ENCODE data around the gene SELENOT.
"Not testable (repeated sequence)": the region's sequence is repeated elsewhere in the genome, so short reads cannot be mapped to it uniquely, and the experiment has no call there.

Gene SELENOT

DNA sequence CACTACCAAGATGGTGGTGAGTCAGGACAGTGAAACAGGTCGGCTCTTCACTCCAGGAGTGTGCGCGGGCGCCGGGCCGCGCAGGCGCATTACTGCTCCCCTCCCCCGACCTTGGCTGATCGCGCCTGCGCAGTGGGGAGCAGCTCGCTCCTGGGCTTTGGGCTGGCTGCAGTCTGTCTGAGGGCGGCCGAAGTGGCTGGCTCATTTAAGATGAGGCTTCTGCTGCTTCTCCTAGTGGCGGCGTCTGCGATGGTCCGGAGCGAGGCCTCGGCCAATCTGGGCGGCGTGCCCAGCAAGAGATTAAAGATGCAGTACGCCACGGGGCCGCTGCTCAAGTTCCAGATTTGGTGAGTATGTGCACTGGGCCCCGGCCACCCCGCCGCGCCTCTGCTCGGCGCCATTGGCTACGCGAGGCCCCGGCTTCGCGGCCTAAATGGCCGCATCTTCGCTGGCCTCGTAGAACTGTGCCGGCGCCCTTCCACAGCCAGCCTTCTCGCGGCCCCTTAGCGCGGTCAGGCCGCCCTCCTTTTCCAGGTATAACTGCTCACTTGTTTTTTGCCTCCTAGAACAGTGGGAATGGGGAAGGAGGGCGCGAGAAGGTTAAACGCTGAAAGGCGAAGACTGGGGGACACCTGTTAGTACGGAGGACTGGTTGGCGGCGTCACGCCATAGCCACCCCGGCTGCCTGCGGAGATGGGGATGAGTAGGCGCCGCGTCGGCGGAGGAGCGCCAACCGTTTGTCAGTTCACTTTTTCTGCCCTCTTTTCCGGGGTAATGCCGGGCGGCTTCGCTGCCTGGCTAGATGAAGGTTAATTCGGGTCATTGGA, at the start of gene SELENOT:
TSS of gene SELENOT (plus strand) at position 169 of the 827 bp plus-strand sequence. CDS start at position 211, 42 bp downstream.
- DNase-seq (ENCODE audit: low read depth): peak; percentile 88

DNA sequence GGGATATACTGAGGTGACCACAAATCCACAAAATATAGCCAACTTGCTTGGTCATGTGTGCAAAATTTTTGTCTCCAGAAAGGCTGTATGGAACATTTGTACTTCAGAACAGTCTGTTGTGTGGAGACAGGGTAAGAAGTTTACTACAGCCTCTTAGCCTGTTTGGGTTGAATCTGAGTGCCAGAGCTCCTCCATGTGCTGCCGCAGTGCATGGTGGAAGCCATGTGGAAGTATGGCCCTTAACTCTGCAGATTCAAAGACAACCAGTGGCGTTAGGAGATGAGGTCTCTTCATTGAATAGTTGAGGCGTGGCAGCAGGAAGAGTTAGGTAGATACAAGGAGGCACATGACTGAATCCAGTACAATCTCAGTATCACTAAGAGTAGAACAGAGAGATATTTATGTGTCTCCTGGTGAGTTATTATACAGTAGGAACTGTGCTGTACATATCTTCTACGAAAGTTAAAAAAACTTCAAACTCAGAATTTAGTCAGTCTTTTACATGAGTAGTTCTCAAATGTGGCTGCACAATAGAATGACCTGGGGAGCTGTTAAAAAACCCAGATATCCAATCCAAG, 47.2 kb upstream of the SELENOT start:
- no peak for DNase-seq (ENCODE audit: low read depth)
- H3K4me3 ChIP-seq (ENCODE audit: low read depth, low read length): no peak overlapping the region

More for the DNA sequence above, at the start of gene SELENOT:
- peak within 1 kb of the TSS; percentile 66 for H3K4me3 ChIP-seq (ENCODE audit: low read depth, low read length)

DNA sequence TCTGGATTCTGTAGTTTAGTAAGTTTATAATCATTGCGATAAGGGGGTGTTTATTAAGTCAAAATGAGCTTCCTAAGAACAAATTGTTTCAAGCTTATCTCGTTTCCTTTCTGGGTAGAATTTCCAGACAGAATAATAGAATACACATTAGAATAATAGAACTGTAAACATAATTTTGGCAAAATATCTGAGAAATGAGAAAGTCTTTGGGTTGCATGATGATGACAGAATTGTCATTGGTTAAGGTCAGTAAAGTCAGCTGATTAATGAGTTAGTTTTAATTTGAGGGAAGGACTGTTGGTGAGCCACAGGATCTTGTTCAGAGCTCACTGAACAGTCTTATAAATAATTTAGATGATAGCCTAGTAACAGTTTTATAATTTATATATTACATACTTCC, 46.3 kb upstream of the SELENOT start:
- no peak for DNase-seq (ENCODE audit: low read depth)
- no peak overlapping the region for H3K4me3 ChIP-seq (ENCODE audit: low read depth, low read length)

- DNase-seq (ENCODE audit: low read depth): no peak
Measured at GRCh38 chr3:150557725-150558124, 45.4 kb upstream of the SELENOT start.

DNA sequence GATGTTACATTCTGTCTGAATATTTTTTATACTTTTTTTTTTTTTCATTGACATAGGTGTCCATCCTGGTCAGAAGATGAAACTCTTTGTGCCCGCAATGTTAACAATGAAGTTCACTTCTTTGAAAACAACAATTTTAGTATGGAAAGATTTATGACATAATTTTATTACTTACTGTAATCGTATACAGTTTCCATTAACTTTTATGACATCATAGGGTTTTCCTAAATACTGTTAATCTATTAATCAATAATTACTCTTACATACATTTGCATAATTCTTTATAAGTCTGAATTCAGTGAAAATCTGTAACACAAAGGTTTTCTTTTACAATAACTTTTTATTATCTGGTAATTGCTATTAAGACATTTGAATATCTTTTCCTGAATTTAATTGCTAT, 38.9 kb upstream of the SELENOT start:
- no peak for DNase-seq (ENCODE audit: low read depth)

More at GRCh38 chr3:150557725-150558124, 45.4 kb upstream of the SELENOT start:
- no peak overlapping the region for H3K4me3 ChIP-seq (ENCODE audit: low read depth, low read length)

DNA sequence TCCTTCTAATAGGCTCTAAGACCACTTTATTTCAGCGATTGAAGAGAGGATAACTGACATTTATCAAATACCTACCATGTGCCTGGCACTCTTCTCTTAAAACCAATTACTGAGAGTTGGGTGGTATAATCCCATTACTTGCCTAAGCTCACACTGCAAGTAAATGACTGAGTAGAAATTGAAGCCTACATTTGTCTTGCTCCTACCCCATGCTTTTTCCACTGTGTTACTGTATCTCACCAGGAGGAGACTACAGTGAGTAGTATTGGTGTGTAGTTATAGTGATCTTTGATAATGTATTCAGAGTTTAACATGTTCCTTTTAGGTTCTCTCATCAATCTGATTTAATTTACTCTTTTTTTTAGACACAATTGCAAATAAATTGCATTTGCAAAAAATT, 35.8 kb upstream of the SELENOT start:
- no peak for DNase-seq (ENCODE audit: low read depth)
- H3K4me3 ChIP-seq (ENCODE audit: low read depth, low read length): no peak overlapping the region

More for the DNA sequence above, 38.9 kb upstream of the SELENOT start:
- no peak overlapping the region for H3K4me3 ChIP-seq (ENCODE audit: low read depth, low read length)

DNA sequence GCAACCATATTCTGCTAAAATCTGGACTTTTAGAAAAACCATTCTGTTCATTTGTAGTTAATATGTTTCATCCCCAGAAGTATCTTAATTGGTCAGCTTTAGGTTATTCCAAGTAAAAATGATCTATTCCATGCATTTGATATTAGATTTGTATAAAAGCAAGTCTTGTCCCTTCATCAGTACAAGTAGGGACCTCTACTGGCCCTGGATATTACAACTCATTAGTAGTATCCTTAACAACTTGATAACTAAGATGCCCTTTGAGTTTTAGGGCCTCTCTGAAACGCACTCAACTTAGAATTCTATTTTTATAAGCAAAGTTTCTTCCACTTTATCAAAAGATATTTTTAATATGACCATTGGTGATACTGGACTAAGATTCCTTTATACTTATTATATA, 25.3 kb upstream of the SELENOT start:
- H3K4me3 ChIP-seq (ENCODE audit: low read depth, low read length): no peak overlapping the region
- no peak for DNase-seq (ENCODE audit: low read depth)

DNA sequence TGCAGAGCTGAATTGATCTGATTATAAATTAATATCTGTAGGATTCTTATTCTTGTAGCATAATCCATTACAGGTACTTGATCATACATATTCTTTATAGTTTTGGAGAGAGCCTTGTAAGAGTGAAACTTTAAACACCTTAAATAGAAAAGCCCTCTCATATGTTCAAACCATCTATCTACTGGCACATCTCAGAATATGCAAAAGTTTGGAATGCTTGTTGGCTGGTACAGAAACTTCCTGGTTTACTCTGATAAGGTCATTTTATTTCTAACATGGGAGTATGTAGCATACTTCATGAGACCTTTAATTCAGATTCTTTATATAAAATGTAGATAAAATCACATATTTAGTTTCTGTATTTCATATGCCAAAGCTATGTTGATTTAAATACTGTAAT, 21.9 kb upstream of the SELENOT start:
- H3K4me3 ChIP-seq (ENCODE audit: low read depth, low read length): no peak overlapping the region
- DNase-seq (ENCODE audit: low read depth): no peak

DNA sequence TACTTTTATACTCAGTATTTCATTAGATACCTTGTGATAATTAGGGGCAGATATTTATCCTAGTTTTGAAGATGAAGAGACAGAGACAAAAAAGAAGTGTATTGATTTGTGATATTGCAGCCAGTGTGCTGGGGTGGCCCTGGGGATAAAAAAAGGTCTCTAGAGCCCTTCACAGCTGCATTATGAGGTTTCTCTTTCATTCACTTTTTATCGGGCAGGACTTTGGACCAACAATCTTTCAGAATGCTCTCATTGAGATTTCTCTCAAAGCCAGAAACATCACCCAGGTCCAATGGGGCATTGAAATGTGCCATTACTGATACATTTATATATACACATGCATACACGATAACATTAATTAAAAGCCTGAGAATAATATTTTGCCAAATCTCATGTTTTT, 20.5 kb upstream of the SELENOT start:
- no peak for DNase-seq (ENCODE audit: low read depth)
- no peak overlapping the region for H3K4me3 ChIP-seq (ENCODE audit: low read depth, low read length)

- no peak overlapping the region for H3K4me3 ChIP-seq (ENCODE audit: low read depth, low read length)
- DNase-seq (ENCODE audit: low read depth): no peak
Measured at GRCh38 chr3:150583028-150583427, 20.1 kb upstream of the SELENOT start.

DNA sequence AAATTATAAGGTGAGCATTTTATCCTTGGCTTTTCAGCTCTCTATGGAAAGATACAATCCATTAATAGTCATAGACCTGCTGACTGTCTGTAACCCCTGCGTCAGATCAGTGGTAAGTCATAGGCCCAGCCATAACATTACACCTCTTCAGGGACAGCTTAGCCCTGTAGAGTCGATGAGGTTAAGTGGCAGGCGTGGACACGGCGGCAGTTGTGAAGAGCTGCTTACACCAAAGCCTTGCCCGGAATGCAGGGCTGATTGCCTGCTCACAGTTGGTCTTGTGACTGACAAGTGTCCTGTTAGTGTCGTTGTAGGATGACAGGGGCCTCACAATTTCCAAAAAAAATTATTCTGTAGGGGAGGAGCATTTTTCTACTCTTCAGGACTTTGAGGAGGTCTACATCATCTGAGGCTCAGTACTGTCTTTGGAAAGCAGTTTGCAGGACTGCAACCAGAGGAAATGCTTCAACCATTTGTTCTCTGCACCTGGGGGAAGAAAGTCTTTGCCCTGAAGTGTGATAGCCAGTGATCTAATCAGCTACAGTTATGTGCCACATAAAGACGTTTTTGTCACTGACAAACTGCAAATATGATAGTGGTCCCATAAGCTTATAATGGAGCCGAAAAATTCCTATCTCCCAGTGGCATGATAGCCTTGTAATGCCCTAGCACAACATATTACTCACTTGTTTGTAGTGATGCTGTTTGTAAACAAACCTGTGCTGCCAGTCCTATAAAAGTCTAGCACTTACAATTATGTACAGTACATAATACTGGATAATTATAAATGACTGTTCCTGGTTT, 14.9 kb upstream of the SELENOT start:
- H3K4me3 ChIP-seq (ENCODE audit: low read depth, low read length): no peak overlapping the region
- no peak for DNase-seq (ENCODE audit: low read depth)

DNA sequence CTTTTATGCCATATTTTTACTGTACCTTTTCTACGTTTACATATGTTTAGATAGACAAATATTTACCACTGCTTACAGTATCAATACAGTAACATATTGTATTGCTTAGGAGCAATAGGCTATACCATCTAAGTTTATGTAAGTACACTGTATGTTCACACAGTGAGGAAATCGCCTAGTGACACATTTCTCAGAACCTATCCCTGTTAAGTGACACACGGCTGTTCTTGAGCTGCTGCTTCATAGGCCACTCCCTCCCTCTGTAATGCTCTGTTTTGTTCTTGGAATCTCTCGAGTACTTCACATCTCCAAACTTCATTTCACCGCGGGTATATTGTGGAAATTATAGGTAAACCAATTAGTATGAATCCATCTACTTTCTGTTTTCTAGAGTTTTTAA, 13.4 kb upstream of the SELENOT start:
- DNase-seq (ENCODE audit: low read depth): no peak
- H3K4me3 ChIP-seq (ENCODE audit: low read depth, low read length): no peak overlapping the region

- no peak for DNase-seq (ENCODE audit: low read depth)
- no peak overlapping the region for H3K4me3 ChIP-seq (ENCODE audit: low read depth, low read length)
Measured at GRCh38 chr3:150594150-150594549, 9.0 kb upstream of the SELENOT start.

DNA sequence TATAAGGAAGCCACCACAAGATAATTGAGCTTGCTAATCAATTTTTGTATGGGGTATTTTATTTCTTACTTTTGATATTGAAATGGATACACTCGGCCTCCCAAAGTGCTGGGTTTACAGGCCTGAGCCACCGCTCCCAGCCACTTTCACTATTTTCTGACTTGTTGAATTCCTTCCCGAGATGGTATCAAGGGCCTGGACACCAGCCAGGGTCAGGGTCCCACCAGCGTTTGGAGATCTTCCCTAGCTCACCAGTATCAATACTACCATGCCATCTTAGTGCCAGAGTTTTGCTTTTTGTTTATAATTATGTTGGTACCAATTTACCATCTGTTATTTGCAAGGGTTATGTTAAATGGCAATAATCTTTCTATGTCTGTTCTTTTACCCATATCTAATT, 5.5 kb upstream of the SELENOT start:
- H3K4me3 ChIP-seq (ENCODE audit: low read depth, low read length): no peak overlapping the region
- DNase-seq (ENCODE audit: low read depth): no peak

DNA sequence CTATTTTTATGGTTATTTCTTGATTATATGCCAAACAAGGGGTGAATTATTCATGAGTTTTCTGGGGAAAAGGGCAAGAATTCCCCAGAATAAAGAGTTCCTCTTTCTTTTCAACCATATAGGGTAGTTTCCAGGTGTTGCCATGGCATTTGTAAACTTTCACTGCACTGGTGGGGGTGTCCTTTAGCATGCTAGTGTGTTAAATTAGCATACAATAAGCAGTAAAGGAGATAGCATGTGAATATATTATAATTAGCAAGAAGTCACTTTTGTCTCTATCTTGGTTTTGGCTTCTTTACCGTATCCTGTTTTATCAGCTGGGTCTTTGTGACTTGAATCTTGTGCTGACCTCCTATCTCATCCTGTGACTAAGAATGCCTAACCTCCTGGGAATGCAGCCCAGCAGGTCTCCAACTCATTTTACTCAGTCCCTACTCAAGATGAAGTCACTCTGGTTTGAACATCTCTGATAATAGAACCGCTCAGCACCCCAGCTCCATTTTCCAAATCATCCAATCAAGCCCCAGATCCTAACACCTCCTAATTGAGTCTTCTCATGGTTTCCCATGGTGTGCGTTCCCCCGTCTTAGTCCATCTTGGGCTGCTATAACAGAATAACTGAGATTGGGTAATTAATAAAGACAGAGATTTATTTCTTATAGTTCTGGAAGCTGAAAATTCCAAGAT, 3.4 kb upstream of the SELENOT start:
- DNase-seq (ENCODE audit: low read depth): no peak
- no peak overlapping the region for H3K4me3 ChIP-seq (ENCODE audit: low read depth, low read length)

- not testable (repeated sequence) for DNase-seq (ENCODE audit: low read depth); H3K4me3 ChIP-seq (ENCODE audit: low read depth, low read length)
Measured at GRCh38 chr3:150600647-150601530, 2.2 kb upstream of the SELENOT start.

GRCh38 chr3:150602426-150603152, 532 bp upstream of the SELENOT start:
- H3K4me3 ChIP-seq (ENCODE audit: low read depth, low read length): peak overlapping the region; percentile 66
- DNase-seq (ENCODE audit: low read depth): no peak

- H3K4me3 ChIP-seq (ENCODE audit: low read depth, low read length): peak overlapping the region; percentile 66
- DNase-seq (ENCODE audit: low read depth): no peak
Measured at GRCh38 chr3:150603980-150604319, 829 bp downstream of the SELENOT start.
